GM12873 (cell line): ENCODE results near the gene CD2BP2.

Experiments used
- TF ChIP-seq, protein P1 (sequence below): IDR thresholded peaks from 2 replicates; pipeline ENCODE4 v1.5.1; 2012; ENCODE audit warnings: low read depth, mild to moderate bottlenecking, moderate library complexity, low read length, control low read depth; ENCODE audit not compliant: insufficient read depth; ENCODE audit errors: missing control alignments

The CD2BP2 gene

DNA sequence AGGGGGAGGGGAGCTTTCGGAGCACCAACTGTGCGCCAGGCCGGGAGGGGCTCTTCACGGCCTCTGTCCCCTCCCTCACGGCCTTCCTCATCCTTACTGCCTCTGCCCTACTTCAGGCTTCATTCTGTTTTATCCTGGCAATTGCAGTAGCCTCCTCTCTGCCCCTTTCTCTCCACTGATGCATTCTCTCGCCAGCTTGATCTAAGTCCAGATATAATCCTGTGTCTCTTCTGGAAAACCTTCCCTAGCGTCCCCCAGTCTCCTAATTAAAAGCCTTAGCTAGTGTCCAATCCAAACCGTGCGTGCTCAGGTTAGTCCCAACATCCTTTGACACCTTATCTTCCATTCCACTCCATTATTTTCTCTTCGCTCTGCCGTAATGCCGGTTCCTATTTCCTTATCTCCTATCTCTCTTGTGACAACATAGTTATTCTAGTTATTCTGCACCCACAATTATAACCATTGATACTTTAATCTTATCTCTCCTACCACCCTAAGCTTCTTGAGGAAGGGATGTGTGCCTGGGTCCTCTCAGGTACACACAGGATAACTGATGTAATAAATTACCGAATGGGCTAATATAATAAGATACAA is 41.0 kb upstream of the CD2BP2 start:
- TF ChIP-seq, protein P1, sequence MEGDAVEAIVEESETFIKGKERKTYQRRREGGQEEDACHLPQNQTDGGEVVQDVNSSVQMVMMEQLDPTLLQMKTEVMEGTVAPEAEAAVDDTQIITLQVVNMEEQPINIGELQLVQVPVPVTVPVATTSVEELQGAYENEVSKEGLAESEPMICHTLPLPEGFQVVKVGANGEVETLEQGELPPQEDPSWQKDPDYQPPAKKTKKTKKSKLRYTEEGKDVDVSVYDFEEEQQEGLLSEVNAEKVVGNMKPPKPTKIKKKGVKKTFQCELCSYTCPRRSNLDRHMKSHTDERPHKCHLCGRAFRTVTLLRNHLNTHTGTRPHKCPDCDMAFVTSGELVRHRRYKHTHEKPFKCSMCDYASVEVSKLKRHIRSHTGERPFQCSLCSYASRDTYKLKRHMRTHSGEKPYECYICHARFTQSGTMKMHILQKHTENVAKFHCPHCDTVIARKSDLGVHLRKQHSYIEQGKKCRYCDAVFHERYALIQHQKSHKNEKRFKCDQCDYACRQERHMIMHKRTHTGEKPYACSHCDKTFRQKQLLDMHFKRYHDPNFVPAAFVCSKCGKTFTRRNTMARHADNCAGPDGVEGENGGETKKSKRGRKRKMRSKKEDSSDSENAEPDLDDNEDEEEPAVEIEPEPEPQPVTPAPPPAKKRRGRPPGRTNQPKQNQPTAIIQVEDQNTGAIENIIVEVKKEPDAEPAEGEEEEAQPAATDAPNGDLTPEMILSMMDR = no peak

DNA sequence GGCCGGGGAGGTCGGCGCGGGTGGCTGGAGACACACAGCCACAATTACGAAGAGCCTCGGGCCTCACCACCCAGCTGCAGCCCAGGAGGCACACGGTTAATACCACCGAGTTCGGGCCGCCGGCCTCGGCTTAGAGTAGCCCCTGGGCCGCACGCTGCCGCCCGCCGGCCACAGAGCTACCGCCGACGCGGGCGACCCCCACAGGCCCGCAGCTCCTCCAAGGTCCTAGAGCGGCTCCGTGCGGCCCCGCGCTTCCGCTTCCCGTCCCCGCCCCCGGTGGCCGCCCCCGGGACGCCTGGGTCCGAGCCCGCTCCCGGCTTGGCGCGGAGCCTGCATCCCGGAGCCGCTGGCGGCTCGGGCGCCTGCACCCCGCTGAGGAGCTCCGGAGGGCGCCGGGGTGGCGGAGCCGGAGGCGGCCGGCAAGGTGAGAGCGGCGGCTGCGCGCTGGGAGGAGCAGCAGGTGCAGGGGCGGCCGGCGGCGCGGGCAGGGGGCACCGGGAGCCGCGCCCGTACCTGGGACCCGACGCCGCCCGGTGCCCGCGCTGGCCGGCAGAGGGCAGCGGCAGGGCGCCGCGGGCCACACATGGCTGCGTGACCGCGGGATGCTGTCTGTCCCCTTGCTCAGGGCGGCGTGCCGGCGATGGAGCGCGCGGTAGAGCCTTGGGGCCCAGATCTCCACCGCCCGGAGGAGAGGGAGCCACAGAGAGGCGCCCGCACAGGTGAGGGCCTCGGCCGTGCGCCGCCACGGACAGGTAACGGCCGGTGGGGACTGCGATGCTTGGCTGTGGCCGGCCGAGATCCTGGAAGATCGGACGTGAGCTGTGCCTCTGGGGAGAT is 40.3 kb upstream of the CD2BP2 start, which contains the start of gene ZNF48:
Gene ZNF48, plus strand, starts transcription at position 266 of the 837 bp plus-strand sequence. Its CDS starts 375 bp downstream, at position 641.
- TF ChIP-seq, protein P1 = peak; percentile 34

DNA sequence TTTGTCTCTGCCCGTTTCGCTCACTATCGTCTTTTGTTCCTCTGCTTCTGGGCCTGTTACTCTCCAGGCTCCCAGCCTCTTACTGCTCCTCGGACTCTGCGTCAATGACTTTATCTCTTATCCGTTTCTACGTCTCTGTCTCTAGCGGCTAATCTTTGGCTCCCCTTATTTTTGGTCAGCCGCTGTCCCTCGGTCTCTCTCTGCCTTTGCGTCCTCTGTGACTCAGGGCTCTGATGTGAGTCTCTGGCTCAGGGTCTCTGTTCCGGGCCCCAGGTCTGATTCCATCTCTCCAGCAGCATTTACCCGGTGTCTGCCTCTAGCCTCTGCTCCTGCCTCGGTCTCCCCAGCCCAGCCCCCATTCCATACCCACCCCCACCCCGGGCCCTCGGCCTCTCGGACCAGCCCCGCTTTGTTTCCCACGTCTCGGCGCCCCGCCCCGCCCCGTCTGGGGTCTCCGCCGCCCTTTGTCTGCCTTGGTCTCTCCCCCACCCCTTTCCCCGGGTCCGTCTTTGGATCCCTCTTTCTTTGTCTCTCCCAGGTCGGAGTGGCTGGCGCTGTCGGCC is 39.6 kb upstream of the CD2BP2 start:
- TF ChIP-seq, protein P1 = no peak

GRCh38 chr16:30383521-30383920 is 28.4 kb upstream of the CD2BP2 start:
- TF ChIP-seq, protein P1 = no peak

- TF ChIP-seq, protein P1 = no peak
These were observed 27.2 kb upstream of the CD2BP2 start, which contains the start of gene SEPTIN1 for GRCh38 chr16:30382111-30382881. SEPTIN1 (minus strand) TSS chr16:30382561; CDS start chr16:30382542, 19 bp downstream.

- TF ChIP-seq, protein P1 = no peak
These were observed 26.4 kb upstream of the CD2BP2 start for GRCh38 chr16:30381291-30382041.
